G401 (cell line): ENCODE measurements around the gene RIC8B. TPM values are rescaled to one million over a fixed set of nuclear protein-coding genes. Genes with fewer than 3 reads are reported as not detected.
"Not testable (repeated sequence)": the region's sequence is repeated elsewhere in the genome, so short reads cannot be mapped to it uniquely, and the experiment has no call there.

Experiments
- DNase-seq: peaks from one replicate; pipeline ENCODE4 v3.0.0-alpha.2; 2015; ENCODE audit warnings: low spot score
- in situ Hi-C: cut with HindIII; loops from 2 replicates; pipeline ENCODE4 v1.10.0; 2016; ENCODE audit warnings: low sequenced_read_pairs, mixed read lengths
- total RNA-seq: library from RNA; depleted of rRNA; stranded (reverse); fragments of >200 nt; shearing (Covaris generic); gene quantifications from 2 replicates; pipeline ENCODE4 v1.2.3, GENCODE V29; 2014; rRNA removed

Gene RIC8B
- total RNA-seq, 1 experiment from 2014 or later: 19.4 TPM

DNA sequence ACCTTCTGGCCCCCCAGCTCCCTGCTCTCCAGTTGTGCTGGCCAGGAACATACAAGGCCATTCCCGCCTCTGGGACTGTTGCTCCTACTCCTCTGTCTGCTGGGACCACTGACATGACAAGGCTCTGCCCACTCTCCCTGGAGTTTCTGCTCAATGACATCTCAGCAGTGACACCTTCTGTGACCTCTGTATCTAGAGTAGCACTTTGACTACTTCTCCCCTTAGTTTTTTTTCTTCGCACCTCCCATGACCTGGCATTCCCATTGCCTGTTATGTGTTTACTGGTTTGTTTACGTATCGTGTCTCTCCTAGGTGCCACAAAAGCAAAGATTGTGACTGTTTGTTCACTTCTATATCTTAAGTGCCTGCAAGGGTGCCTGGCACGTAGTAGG is 141.1 kb downstream of the RIC8B start:
- in situ Hi-C loops: no loop called here
- DNase-seq: no peak

DNA sequence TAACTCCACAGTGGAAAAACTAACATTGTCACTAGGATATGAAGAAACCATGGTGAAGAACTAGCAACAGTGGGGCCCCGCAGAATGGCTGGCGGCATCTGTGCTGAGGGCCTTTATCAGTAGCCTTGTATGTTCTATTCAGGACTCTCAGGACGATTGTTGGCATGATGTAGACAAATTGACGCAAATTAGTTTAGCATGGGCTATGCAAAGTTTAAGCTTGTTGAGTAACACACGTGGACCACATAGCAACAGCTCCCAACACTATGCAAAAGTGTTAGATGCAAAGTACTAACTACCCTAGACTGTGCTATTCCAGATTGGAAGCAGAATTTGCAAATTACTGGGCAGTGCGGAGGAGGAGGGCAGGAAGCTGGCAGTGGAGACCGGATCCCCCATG is 143.0 kb downstream of the RIC8B start:
- in situ Hi-C loops: no loop called here
- DNase-seq: no peak

DNA sequence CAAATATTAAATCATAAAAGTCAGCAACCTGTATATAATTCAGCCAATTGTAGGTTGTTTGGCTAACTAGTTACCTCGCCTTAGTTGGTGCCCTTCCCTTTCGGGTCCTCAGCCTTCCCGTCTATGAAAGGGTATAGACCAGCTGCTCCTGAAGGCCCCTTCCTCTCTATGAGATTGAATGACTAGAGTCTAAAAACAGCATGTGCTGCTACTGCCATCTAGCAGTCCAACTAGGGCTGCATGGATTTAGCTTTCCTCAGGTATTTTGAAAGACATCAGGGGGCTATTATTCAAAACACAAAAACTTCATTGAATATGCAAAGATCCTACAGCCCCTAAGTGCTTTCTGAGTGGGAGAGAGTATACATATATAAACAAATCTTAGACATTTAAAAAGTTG is 144.3 kb downstream of the RIC8B start:
- peak; percentile 40 for DNase-seq
- in situ Hi-C loops: no loop called here

DNA sequence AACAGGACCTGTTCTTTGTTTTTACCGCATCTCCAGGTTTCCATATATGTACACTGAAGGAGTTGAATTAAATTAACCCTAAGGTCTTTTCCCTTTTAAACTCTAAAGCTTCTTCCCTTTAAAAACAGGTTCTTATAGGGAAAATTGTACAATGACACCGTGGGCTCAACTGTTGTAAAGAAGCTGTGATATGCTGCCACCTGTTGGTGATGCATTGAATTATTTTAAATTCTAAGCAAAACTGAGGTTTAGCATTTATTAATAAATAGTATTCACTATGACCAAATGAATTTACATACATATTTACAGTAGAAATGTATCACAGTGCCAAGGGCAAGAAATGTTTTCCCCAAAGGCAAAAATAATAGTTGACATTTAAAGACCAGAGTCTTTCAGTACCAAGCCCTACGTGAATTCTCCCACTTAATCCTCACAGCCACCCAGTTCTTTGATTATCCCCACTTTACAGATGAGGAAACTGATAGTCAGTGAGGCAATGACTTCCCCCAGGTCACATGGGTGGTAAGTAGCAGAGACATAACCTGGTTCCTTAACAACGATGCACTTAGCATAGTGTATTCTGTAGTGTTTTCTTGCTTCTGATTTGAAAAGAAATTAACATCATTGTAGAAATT is 145.5 kb downstream of the RIC8B start:
- in situ Hi-C loops: no loop called here
- DNase-seq: peak; percentile 69

DNA sequence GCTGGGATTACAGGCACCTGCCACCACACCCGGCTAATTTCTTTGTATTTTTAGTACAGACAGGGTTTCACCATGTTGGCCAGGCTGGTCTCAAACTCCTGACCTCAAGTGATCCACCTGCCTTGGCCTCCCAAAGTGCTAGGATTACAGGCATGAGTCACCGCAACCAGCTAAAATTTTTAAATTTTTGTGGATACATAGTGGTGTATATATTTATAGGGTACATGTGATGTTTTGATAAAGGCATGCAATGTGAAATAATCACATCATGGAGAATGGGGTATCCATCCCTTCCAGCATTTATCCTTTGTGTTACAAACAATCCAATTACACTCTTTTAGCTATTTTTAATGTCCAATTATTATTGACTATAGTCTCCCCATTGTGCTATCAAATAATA is 147.5 kb downstream of the RIC8B start:
- DNase-seq, in situ Hi-C loops: not testable (repeated sequence)

DNA sequence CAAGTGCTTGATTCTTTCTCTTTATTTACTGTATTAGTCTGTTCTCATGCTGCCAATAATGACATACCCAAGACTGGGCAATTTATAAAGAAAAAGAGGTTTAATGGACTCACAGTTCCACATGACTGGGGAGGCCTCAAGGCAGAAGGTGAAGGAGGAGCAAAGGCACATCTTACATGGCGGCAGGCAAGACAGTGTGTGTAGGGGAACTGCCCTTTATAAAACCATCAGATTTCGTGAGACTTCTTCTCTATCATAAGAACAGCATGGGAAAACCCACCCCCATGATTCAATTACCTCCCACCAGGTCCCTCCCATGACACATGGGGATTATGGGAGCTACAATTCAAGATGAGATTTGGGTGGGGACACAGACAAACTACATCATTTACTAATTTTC is 149.1 kb downstream of the RIC8B start:
- in situ Hi-C loops, DNase-seq: not testable (repeated sequence)

DNA sequence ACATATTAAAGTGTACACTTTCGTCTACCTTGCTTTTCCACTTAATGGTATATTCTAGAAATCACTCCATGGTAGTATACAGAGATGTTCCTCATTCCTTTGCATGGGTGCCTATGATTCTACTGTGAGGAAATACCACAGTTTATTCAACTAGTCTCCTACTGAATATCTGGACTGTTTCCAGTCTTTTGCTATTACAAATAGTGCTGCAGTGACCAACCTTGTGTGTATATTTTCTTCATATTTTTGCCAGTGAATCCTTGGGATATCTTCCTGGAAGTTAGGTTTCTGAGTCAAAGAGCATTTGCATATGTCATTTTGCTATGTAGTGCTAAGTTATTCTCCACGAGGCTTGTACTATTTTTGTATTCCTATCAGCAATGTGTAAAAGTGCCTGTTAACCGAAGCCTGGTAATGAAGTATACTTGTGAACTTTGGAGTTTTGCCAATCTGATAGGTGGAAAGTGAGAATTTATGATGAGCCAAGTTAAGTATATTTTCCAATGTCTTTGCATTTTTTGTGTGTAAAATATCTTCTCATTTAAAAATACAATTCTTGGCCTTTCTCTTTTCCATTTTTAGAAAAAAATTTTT is 149.9 kb downstream of the RIC8B start:
- no peak for DNase-seq
- in situ Hi-C loops: no loop called here

DNA sequence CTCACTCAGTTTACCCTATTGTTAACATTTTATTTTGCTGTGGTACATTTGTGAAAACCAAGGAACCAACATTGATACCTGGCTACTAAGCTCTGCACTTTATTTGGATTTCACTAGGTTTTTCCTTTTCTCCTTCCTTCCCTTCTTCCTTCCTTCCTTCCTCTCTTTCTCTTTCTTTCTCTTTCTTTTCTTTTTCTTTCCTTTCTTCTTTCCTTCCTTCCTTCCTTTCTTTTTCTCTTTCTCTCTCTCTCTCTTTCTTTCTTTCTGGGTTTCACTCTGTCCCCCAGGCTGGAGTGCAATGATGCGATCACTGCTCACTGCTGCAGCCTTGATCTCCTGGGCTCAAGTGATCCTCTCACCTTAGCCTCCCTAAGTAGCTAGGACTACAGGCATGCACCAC is 152.2 kb downstream of the RIC8B start:
- in situ Hi-C loops: no loop called here

DNA sequence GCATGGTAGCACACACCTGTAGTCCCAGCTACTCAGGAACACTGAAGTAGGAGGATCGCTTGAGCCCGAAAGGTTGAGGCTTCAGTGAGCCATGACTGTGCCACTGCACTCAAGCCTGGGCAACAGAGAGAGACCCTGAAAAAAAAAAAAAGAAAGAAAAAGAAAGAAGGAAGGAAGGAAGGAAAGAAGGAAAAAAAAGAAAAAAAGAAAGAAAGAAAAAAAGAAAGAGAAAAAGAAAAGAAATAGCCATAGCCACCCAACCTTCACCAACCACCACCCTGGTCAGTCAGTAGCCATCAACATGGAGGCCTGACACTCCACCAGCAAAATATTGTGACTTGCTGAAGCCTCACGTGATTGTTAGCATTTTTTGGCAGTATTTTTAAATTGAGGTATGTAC is 159.8 kb downstream of the RIC8B start:
- DNase-seq: no peak
- in situ Hi-C loops: no loop called here

More for the DNA sequence above, 152.2 kb downstream of the RIC8B start:
- DNase-seq: no peak

Other genes with a start within 250 kb of the RIC8B start
- not detected in 2 replicates for gene RFX4, start 191.7 kb upstream of the RIC8B start, total RNA-seq
- 32.0 and 51.7 TPM in 2 replicates for gene TMEM263, start 181.2 kb downstream of the RIC8B start, total RNA-seq
- 18.8 and 21.3 TPM in 2 replicates for gene MTERF2, start 212.5 kb downstream of the RIC8B start, total RNA-seq